Skeletal muscle satellite cell (primary cell): Measurements from ENCODE around the gene LGALS4.

Experiments used
- H3K27me3 ChIP-seq: 2 replicates; pipeline ENCODE4 v1.7.0; 2013; ENCODE audit warnings: low read length; ENCODE audit not compliant: control insufficient read depth, insufficient read depth
- H3K36me3 ChIP-seq: 2 replicates; pipeline ENCODE4 v1.7.0; 2013; ENCODE audit warnings: mild to moderate bottlenecking, control low read depth, low read length; ENCODE audit not compliant: insufficient read depth
- H3K4me1 ChIP-seq: 2 replicates; pipeline ENCODE4 v1.7.0; 2013; ENCODE audit warnings: low read length; ENCODE audit not compliant: control insufficient read depth, insufficient read depth
- H3K4me2 ChIP-seq: 2 replicates; pipeline ENCODE4 v1.7.0; 2013; ENCODE audit warnings: mild to moderate bottlenecking, low read length
- H3K4me3 ChIP-seq: 2 replicates; pipeline ENCODE4 v1.7.0; 2013; ENCODE audit warnings: low read length
- H3K9ac ChIP-seq: 2 replicates; pipeline ENCODE4 v1.7.0; 2013; ENCODE audit warnings: mild to moderate bottlenecking, low read depth, low read length, moderate library complexity
- H3K9me3 ChIP-seq: replicated peaks from 2 replicates; pipeline ENCODE4 v1.7.0; 2013; ENCODE audit warnings: mild to moderate bottlenecking, control low read depth, low read length

The LGALS4 gene

GRCh38 chr19:38840583-38840968, 27.8 kb upstream of the LGALS4 start:
- Histone ChIP-seq H3K4me2 (no peak overlapping the region), H3K27me3 (no peaks in the 10 kb centered on the region), H3K4me3 (no peak overlapping the region), H3K9ac (no peak overlapping the region), H3K4me1 (no peaks in the 10 kb centered on the region), H3K36me3 (peaks cover 97% of the 10 kb centered on the region), H3K9me3 (no peaks in the 10 kb centered on the region)

- Histone ChIP-seq H3K9me3 (no peaks in the 10 kb centered on the region), H3K27me3 (no peaks in the 10 kb centered on the region), H3K4me3 (no peak overlapping the region), H3K36me3 (peaks cover 97% of the 10 kb centered on the region), H3K4me1 (no peaks in the 10 kb centered on the region), H3K9ac (no peak overlapping the region), H3K4me2 (no peak overlapping the region)
Measured at GRCh38 chr19:38839816-38840582, 27.3 kb upstream of the LGALS4 start.

- no peak overlapping the region for H3K4me2 ChIP-seq
- H3K9me3 ChIP-seq = no peaks in the 10 kb centered on the region
- H3K27me3 ChIP-seq = no peaks in the 10 kb centered on the region
- H3K4me3 ChIP-seq = no peak overlapping the region
- no peaks in the 10 kb centered on the region for H3K4me1 ChIP-seq
- H3K36me3 ChIP-seq = peaks cover 88% of the 10 kb centered on the region
- no peak overlapping the region for H3K9ac ChIP-seq
Measured at GRCh38 chr19:38838986-38839761, 26.4 kb upstream of the LGALS4 start.

GRCh38 chr19:38838208-38838985, 25.7 kb upstream of the LGALS4 start:
- Histone ChIP-seq H3K36me3 (peaks cover 81% of the 10 kb centered on the region), H3K27me3 (no peaks in the 10 kb centered on the region), H3K4me2 (no peak overlapping the region), H3K9ac (no peak overlapping the region), H3K4me1 (no peaks in the 10 kb centered on the region), H3K9me3 (no peaks in the 10 kb centered on the region), H3K4me3 (no peak overlapping the region)

GRCh38 chr19:38837656-38838121, 24.9 kb upstream of the LGALS4 start:
- H3K9me3 ChIP-seq = no peaks in the 10 kb centered on the region

GRCh38 chr19:38836983-38837626, 24.4 kb upstream of the LGALS4 start:
- no peak overlapping the region for H3K9ac ChIP-seq
- peaks cover 3% of the 10 kb centered on the region for H3K4me1 ChIP-seq
- no peaks in the 10 kb centered on the region for H3K27me3 ChIP-seq
- no peaks in the 10 kb centered on the region for H3K9me3 ChIP-seq
- H3K36me3 ChIP-seq = peaks cover 68% of the 10 kb centered on the region
- H3K4me2 ChIP-seq = no peak overlapping the region
- no peak overlapping the region for H3K4me3 ChIP-seq

More at GRCh38 chr19:38837656-38838121, 24.9 kb upstream of the LGALS4 start:
- H3K27me3 ChIP-seq = no peaks in the 10 kb centered on the region
- H3K4me2 ChIP-seq = no peak overlapping the region
- H3K36me3 ChIP-seq = peaks cover 74% of the 10 kb centered on the region
- H3K4me1 ChIP-seq = no peaks in the 10 kb centered on the region
- H3K9ac ChIP-seq = no peak overlapping the region
- no peak overlapping the region for H3K4me3 ChIP-seq

GRCh38 chr19:38836159-38836982, 23.6 kb upstream of the LGALS4 start:
- Histone ChIP-seq H3K36me3 (peaks cover 60% of the 10 kb centered on the region), H3K9me3 (no peaks in the 10 kb centered on the region), H3K27me3 (no peaks in the 10 kb centered on the region), H3K4me1 (peaks cover 7% of the 10 kb centered on the region), H3K4me3 (no peak overlapping the region), H3K9ac (no peak overlapping the region), H3K4me2 (no peak overlapping the region)

- Histone ChIP-seq H3K4me1 (peaks cover 25% of the 10 kb centered on the region), H3K9ac (no peak overlapping the region), H3K4me2 (no peak overlapping the region), H3K4me3 (no peak overlapping the region), H3K9me3 (no peaks in the 10 kb centered on the region), H3K27me3 (no peaks in the 10 kb centered on the region), H3K36me3 (peaks cover 45% of the 10 kb centered on the region)
Measured at GRCh38 chr19:38834590-38834989, 21.8 kb upstream of the LGALS4 start.

- Histone ChIP-seq H3K4me1 (peaks cover 28% of the 10 kb centered on the region), H3K36me3 (peaks cover 40% of the 10 kb centered on the region), H3K4me3 (no peak overlapping the region), H3K9me3 (no peaks in the 10 kb centered on the region), H3K4me2 (no peak overlapping the region), H3K9ac (no peak overlapping the region), H3K27me3 (no peaks in the 10 kb centered on the region)
Measured at GRCh38 chr19:38834104-38834490, 21.4 kb upstream of the LGALS4 start.

GRCh38 chr19:38833092-38833425, 20.3 kb upstream of the LGALS4 start:
- Histone ChIP-seq H3K4me1 (peaks cover 28% of the 10 kb centered on the region), H3K36me3 (peaks cover 30% of the 10 kb centered on the region), H3K4me2 (no peak overlapping the region), H3K27me3 (no peaks in the 10 kb centered on the region), H3K9ac (no peak overlapping the region), H3K4me3 (no peak overlapping the region), H3K9me3 (no peaks in the 10 kb centered on the region)
